Gastrocnemius medialis (tissue), 4 donors: Measurements from ENCODE around the gene MYO1B.
A peak's percentile ranks its signal among the peaks of the same experiment; 100 is the strongest.

Experiments used
- POLR2A ChIP-seq, 2 donors: fragments of 450-650 bp; IDR thresholded peaks; one replicate each; pipeline ENCODE4 v1.6.1; 2017; ENCODE audit warnings: antibody characterized with exemption in 2 of 2, mild to moderate bottlenecking in 2 of 2, moderate library complexity in 2 of 2
- TF ChIP-seq, protein P1 (sequence below), 5 experiments: fragments of 450-650 bp in 3 of 5; fragments of 200-600 bp in 2 of 5; sonication (generic) in 2 of 5; IDR thresholded peaks in 4 of 5; conservative IDR thresholded peaks in 1 of 5; 1 replicate in 4 of 5; 2 replicates in 1 of 5; pipeline ENCODE4 v1.5.1; 2016 to 2019; ENCODE audit warnings: antibody characterized with exemption in 5 of 5, mild to moderate bottlenecking in 3 of 5, moderate library complexity in 3 of 5

DNA sequence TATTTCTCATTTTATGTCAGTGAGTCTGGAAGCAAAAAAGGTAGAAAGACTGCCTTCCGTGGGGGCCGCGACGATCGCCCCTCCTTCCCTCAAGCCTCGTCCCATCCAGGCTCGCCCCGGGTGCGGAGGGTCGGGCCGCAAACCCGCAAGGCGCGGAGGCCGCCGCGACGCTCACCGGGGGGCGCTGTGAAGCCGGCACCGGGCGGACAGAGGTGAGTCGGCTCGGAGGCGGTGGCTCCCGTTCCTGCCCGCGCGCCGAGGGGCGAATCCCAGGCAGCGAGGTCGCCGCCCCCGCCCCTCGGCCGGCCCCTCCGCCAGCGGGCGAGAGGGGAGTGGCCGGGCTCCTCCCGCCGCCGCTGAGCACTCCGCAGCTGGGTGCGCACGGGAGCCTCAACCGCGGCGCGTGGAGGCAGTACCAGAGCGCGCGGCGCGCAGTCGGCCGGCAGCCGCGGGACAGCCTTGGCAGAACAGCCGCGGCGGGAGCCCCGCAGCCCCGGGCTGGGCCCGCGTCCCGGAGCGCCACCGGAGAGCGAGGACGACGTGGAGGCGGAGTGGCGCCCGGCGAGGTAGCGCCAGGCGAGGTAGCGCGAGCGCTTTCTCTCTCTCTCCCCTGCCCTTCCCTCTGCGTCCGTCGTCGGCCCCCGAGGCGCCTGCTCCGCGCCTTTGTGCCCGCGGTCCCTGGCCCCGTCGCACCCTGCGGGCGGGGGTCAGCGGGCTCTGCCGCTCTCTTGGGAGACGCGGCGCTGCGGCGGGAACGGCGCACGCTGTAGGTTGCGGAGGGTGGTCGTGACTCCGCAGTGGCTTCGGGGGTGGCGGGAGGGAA lies at the start of gene MYO1B:
- TF ChIP-seq, protein P1, sequence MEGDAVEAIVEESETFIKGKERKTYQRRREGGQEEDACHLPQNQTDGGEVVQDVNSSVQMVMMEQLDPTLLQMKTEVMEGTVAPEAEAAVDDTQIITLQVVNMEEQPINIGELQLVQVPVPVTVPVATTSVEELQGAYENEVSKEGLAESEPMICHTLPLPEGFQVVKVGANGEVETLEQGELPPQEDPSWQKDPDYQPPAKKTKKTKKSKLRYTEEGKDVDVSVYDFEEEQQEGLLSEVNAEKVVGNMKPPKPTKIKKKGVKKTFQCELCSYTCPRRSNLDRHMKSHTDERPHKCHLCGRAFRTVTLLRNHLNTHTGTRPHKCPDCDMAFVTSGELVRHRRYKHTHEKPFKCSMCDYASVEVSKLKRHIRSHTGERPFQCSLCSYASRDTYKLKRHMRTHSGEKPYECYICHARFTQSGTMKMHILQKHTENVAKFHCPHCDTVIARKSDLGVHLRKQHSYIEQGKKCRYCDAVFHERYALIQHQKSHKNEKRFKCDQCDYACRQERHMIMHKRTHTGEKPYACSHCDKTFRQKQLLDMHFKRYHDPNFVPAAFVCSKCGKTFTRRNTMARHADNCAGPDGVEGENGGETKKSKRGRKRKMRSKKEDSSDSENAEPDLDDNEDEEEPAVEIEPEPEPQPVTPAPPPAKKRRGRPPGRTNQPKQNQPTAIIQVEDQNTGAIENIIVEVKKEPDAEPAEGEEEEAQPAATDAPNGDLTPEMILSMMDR (IDR thresholded peaks at IDR 0.05 in 4 of 5, conservative IDR thresholded peaks at IDR 0.05 in 1 of 5): peak in 3 of 5 experiments; percentile 17 to 44 (median 41)
- peak; percentile 23 to 53 for TF ChIP-seq POLR2A (IDR thresholded peaks at IDR 0.05)
